Activated B cell treated with CpG ODN at 0.5 μM for 24 hours (primary cell): ENCODE measurements around the gene ZNF699. TPM values are rescaled to one million over a fixed set of nuclear protein-coding genes. Genes with fewer than 3 reads are reported as not detected.
"Not testable (repeated sequence)": the region's sequence is repeated elsewhere in the genome, so short reads cannot be mapped to it uniquely, and the experiment has no call there.

Experiments used
- ATAC-seq: fragments of 200-7000 bp; cut with Tn5 transposase; one replicate; pipeline ENCODE4 v1.10.0; 2021; ENCODE audit warnings: low read depth, mild to moderate bottlenecking, moderate library complexity
- CTCF ChIA-PET: fragments of 350-600 bp; sonication (Branson Sonifier 250); formaldehyde crosslinking; loops from one replicate; lab custom pipeline; 2021; ENCODE audit warnings: antibody characterized with exemption; lab: Charles Lee
- POLR2A ChIA-PET: fragments of 350-600 bp; sonication (Branson Sonifier 250); formaldehyde crosslinking; loops from one replicate; lab custom pipeline; 2021; ENCODE audit warnings: antibody characterized with exemption; lab: Charles Lee
- DNase-seq: peaks from one replicate; pipeline ENCODE4 v3.0.0; 2022
- H3K27ac Mint-ChIP-seq: one replicate; pipeline ENCODE4 v1.8.0; 2020; ENCODE audit warnings: mixed read lengths
- H3K27me3 Mint-ChIP-seq: one replicate; pipeline ENCODE4 v1.8.0; 2021; ENCODE audit warnings: mixed read lengths
- H3K36me3 Mint-ChIP-seq: one replicate; pipeline ENCODE4 v1.8.0; 2021; ENCODE audit warnings: low read depth, mixed read lengths
- H3K4me1 Mint-ChIP-seq: one replicate; pipeline ENCODE4 v1.8.0; 2021; ENCODE audit warnings: mixed read lengths
- H3K4me3 Mint-ChIP-seq: one replicate; pipeline ENCODE4 v1.8.0; 2020; ENCODE audit warnings: mild to moderate bottlenecking, mixed read lengths
- H3K9me3 Mint-ChIP-seq: one replicate; pipeline ENCODE4 v1.8.0; 2020; ENCODE audit warnings: mixed read lengths
- CTCF ChIP-seq: fragments of 200-600 bp; IDR thresholded peaks from one replicate; pipeline ENCODE4 v1.8.0; 2022; ENCODE audit warnings: antibody characterized with exemption, mild to moderate bottlenecking
- intact Hi-C: fragments of 100-400 bp; cut with micrococcal nuclease; formaldehyde crosslinking; loops from one replicate; pipeline ENCODE4 v1.15.1; 2024
- total RNA-seq: library from RNA; stranded (reverse); gene quantifications from 2 replicates; pipeline ENCODE4 v1.2.3, GENCODE V29; 2022

Gene ZNF699
- total RNA-seq, 1 donor from 2014 or later: 11.7 TPM

- Mint-ChIP-seq H3K27ac (no peak overlapping the region), H3K4me3 (no peak overlapping the region), H3K9me3 (peaks cover 38% of the 10 kb centered on the region), H3K36me3 (peaks cover 51% of the 10 kb centered on the region), H3K27me3 (no peaks in the 10 kb centered on the region), H3K4me1 (no peaks in the 10 kb centered on the region)
- intact Hi-C loops: no loop called here
- ATAC-seq (no peak), DNase-seq (no peak)
- ChIA-PET CTCF (no interaction called here), POLR2A (no interaction called here)
- no peak for TF ChIP-seq CTCF
These were observed 20.3 kb downstream of the ZNF699 start for GRCh38 chr19:9289231-9289884.

GRCh38 chr19:9283485-9283884 is 26.2 kb downstream of the ZNF699 start:
- H3K27ac Mint-ChIP-seq, H3K36me3 Mint-ChIP-seq, H3K4me1 Mint-ChIP-seq, intact Hi-C loops, POLR2A ChIA-PET, CTCF ChIA-PET, ATAC-seq: not testable (repeated sequence)
- peaks cover 25% of the 10 kb centered on the region for H3K9me3 Mint-ChIP-seq
- H3K4me3 Mint-ChIP-seq: peak overlapping the region; percentile 52
- peak; percentile 21 for DNase-seq
- H3K27me3 Mint-ChIP-seq: peaks cover 16% of the 10 kb centered on the region

- Mint-ChIP-seq H3K4me1 (no peaks in the 10 kb centered on the region), H3K4me3 (no peak overlapping the region), H3K36me3 (no peaks in the 10 kb centered on the region), H3K27ac (no peak overlapping the region), H3K27me3 (peaks cover 2% of the 10 kb centered on the region), H3K9me3 (peaks cover 3% of the 10 kb centered on the region)
- TF ChIP-seq CTCF: no peak
- ATAC-seq (no peak), DNase-seq (no peak)
- intact Hi-C loops: no loop called here
- POLR2A ChIA-PET: no interaction called here
- CTCF ChIA-PET: no interaction called here
These were observed 58.4 kb downstream of the ZNF699 start for GRCh38 chr19:9251236-9251635.

GRCh38 chr19:9250630-9251029 is 59.0 kb downstream of the ZNF699 start, which contains the start of gene OR7E24:
Gene OR7E24 (plus strand): TSS chr19:9250930. CDS start chr19:9251044, 114 bp downstream.
- no peaks in the 10 kb centered on the region for H3K4me1 Mint-ChIP-seq

More at GRCh38 chr19:9250630-9251029, 59.0 kb downstream of the ZNF699 start, which contains the start of gene OR7E24:
- POLR2A ChIA-PET: no interaction called here
- H3K27me3 Mint-ChIP-seq: peaks cover 2% of the 10 kb centered on the region
- intact Hi-C loops: no loop called here
- ATAC-seq (no peak), DNase-seq (no peak)
- H3K27ac Mint-ChIP-seq: no peak within 1 kb of the TSS
- H3K9me3 Mint-ChIP-seq: peaks cover 3% of the 10 kb centered on the region
- no peaks in the 10 kb centered on the region for H3K36me3 Mint-ChIP-seq
- TF ChIP-seq CTCF: no peak
- H3K4me3 Mint-ChIP-seq: no peak within 1 kb of the TSS
- CTCF ChIA-PET: no interaction called here

Other genes starting within 250 kb of the ZNF699 start
- gene OR1M1, start 222.8 kb downstream of the ZNF699 start, total RNA-seq: not detected in 2 replicates
- gene OR7G2, start 202.4 kb downstream of the ZNF699 start, total RNA-seq: not detected in 2 replicates
- gene OR7G1, start 194.1 kb downstream of the ZNF699 start, total RNA-seq: not detected in 2 replicates
- not detected in 2 replicates for gene OR7G3, start 182.9 kb downstream of the ZNF699 start, total RNA-seq
- 64.4 and 65.8 TPM in 2 replicates for gene ZNF317, start 169.4 kb downstream of the ZNF699 start, total RNA-seq
- not detected in 2 replicates for gene OR7D2, start 130.9 kb downstream of the ZNF699 start, total RNA-seq
- gene OR7D4, start 90.2 kb downstream of the ZNF699 start, total RNA-seq: not detected in 2 replicates
- not detected in 2 replicates for gene OR7E24, start 58.9 kb downstream of the ZNF699 start, total RNA-seq
- gene ZNF559, start 14.3 kb upstream of the ZNF699 start, total RNA-seq: 22.0 and 22.8 TPM in 2 replicates
- 1.3 and 1.4 TPM in 2 replicates for gene ZNF177, start 53.2 kb upstream of the ZNF699 start, total RNA-seq
- gene ZNF266, start 125.7 kb upstream of the ZNF699 start, total RNA-seq: 43.7 and 50.3 TPM in 2 replicates
- 0.15 TPM in 1 of 2 replicates, not detected in the other for gene ZNF560, start 188.8 kb upstream of the ZNF699 start, total RNA-seq
- gene ZNF426, start 228.8 kb upstream of the ZNF699 start, total RNA-seq: 18.8 and 22.7 TPM in 2 replicates